PC-3 (cell line): Measurements from ENCODE around the gene FAM25A. TPM values are rescaled to one million over a fixed set of nuclear protein-coding genes. Genes with fewer than 3 reads are reported as not detected.

Experiments used
- ATAC-seq: fragments of 200-7000 bp; cut with Tn5 transposase; 2 replicates; pipeline ENCODE4 v1.9.1; 2020; ENCODE audit warnings: mild to moderate bottlenecking, moderate library complexity
- BruUV-seq: library from RNA; stranded (reverse); fragments of 400-500 nt; replicated peaks from 2 replicates; lab custom pipeline; 2021; lab: Mats Ljungman, UMichigan
- CTCF ChIA-PET: fragments of 300-600 bp; sonication (Branson Sonifier 250); formaldehyde crosslinking; loops from one replicate; lab custom pipeline; 2022; ENCODE audit warnings: antibody characterized with exemption; lab: Charles Lee
- POLR2A ChIA-PET: fragments of 300-600 bp; sonication (Branson Sonifier 250); formaldehyde crosslinking; loops from one replicate; lab custom pipeline; 2022; ENCODE audit warnings: antibody characterized with exemption; ENCODE audit not compliant: unreplicated experiment; lab: Charles Lee
- DNase-seq: peaks from one replicate; pipeline ENCODE4 v3.0.0-alpha.2; 2015
- H2AFZ ChIP-seq: fragments of 300-600 bp; sonication (generic); 2 replicates; pipeline ENCODE4 v1.6.0; 2016; ENCODE audit warnings: antibody characterized with exemption, low read length
- H3F3A ChIP-seq: fragments of 300-600 bp; sonication (generic); one replicate; pipeline ENCODE4 v1.6.0; 2017; ENCODE audit warnings: antibody characterized with exemption, low read length, control low read depth, mild to moderate bottlenecking; ENCODE audit not compliant: unreplicated experiment
- H3K27ac ChIP-seq: fragments of 300-600 bp; sonication (generic); 2 replicates; pipeline ENCODE4 v1.5.1; 2016; ENCODE audit warnings: mild to moderate bottlenecking, low read length
- H3K27me3 ChIP-seq: fragments of 300-600 bp; sonication (generic); 2 replicates; pipeline ENCODE4 v1.6.1; 2016; ENCODE audit warnings: low read length, mixed read lengths
- H3K36me3 ChIP-seq: fragments of 300-600 bp; sonication (generic); 2 replicates; pipeline ENCODE4 v1.6.1; 2016; ENCODE audit warnings: low read depth, mixed run types, low read length, mixed read lengths
- H3K4me1 ChIP-seq: fragments of 300-600 bp; sonication (generic); 2 replicates; pipeline ENCODE4 v1.5.1; 2016; ENCODE audit warnings: low read length; ENCODE audit not compliant: insufficient read depth
- H3K4me2 ChIP-seq: fragments of 300-600 bp; sonication (generic); 2 replicates; pipeline ENCODE4 v1.6.0; 2016; ENCODE audit warnings: low read length
- H3K4me3 ChIP-seq: fragments of 300-600 bp; sonication (generic); 2 replicates; pipeline ENCODE4 v1.5.1; 2016; ENCODE audit warnings: mild to moderate bottlenecking, low read length, mixed read lengths
- H3K79me2 ChIP-seq: fragments of 300-600 bp; sonication (generic); 2 replicates; pipeline ENCODE4 v1.6.1; 2017; ENCODE audit warnings: low read length, mixed read lengths
- H3K9ac ChIP-seq: fragments of 300-600 bp; sonication (generic); 2 replicates; pipeline ENCODE4 v1.6.0; 2016; ENCODE audit warnings: mild to moderate bottlenecking, low read length
- H3K9me2 ChIP-seq: fragments of 300-600 bp; sonication (generic); replicated peaks from 2 replicates; pipeline ENCODE4 v1.6.1; 2016; ENCODE audit warnings: mixed run types, low read length, mixed read lengths
- H3K9me3 ChIP-seq: fragments of 300-600 bp; sonication (generic); 2 replicates; pipeline ENCODE4 v1.6.1; 2016; ENCODE audit warnings: low read length, mixed read lengths
- H4K20me1 ChIP-seq: fragments of 300-600 bp; sonication (generic); 2 replicates; pipeline ENCODE4 v1.6.1; 2016; ENCODE audit warnings: low read length, mixed read lengths
- EZH2 ChIP-seq: fragments of 300-600 bp; sonication (generic); IDR thresholded peaks from one replicate; pipeline ENCODE4 v1.6.1; 2017; ENCODE audit warnings: antibody characterized with exemption, mild to moderate bottlenecking, low read length; ENCODE audit not compliant: unreplicated experiment
- EZH2phosphoT487 ChIP-seq: fragments of 300-600 bp; sonication (generic); IDR thresholded peaks from 2 replicates; pipeline ENCODE4 v1.6.1; 2018; ENCODE audit warnings: mild to moderate bottlenecking, antibody characterized with exemption, low read length, borderline replicate concordance
- intact Hi-C: fragments of 100-400 bp; cut with micrococcal nuclease; formaldehyde crosslinking; loops from 2 replicates; pipeline ENCODE4 v1.9.0; 2023
- total RNA-seq: library from RNA; depleted of rRNA; stranded (reverse); fragments of >200 nt; gene quantifications from 2 replicates; pipeline ENCODE4 v1.2.3, GENCODE V29; 2014
- TF ChIP-seq, protein P1 (sequence below): fragments of 300-600 bp; sonication (generic); conservative IDR thresholded peaks from 2 replicates; pipeline ENCODE4 v1.5.1; 2017; ENCODE audit warnings: antibody characterized with exemption, low read depth, mild to moderate bottlenecking, low read length

Gene FAM25A
- total RNA-seq, 1 experiment from 2014 or later: 11.4 TPM

DNA sequence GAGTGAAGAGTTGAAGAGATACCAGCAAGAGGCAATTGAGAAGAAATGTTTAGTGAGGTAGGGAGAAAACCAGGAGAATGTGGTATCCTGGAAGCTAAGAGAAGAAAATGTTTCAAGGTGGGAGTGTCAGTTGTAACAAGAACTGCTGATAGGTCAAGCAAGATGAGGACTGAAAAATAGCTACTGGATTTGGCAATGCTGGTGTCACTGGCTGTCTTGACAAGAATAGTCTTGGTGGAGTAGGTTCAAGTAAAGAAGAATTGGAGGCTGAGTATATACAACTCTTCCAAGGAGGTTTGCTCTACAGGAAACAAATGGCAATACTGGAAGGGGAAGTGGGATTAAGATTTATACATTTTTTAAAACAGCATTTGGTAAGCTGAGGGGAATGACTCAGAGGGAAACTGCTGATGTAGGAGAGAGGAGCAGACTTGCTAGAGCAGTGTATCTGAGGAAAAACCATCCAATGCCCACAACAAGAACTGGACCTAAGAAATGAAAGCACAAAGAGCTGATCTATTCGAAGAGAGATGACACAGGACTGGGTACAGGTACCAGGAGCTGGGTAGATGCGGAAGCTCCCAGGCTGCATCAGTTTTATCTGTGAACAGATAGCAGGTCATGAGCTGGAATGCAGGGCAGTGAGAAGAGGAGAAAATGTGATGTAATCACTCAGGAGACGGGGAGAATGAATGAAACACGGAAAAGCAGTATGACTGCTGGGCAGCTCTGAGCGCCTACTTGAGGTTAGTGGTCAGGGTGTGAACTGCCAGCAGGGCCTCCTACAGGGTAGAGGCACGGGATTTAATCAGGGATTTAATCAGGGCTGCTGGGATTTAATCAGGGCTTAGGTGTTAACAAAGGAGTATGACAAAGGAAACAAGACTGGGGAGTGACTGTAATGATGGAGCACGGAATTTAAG, 34.5 kb downstream of the FAM25A start:
- H3K4me2 ChIP-seq: no peak overlapping the region
- BruUV-seq: no TSS peak
- no peak overlapping the region for H2AFZ ChIP-seq
- peaks cover 16% of the 10 kb centered on the region; the same call in 1 of the 2 replicates for H3K36me3 ChIP-seq
- H3K79me2 ChIP-seq: no peaks in the 10 kb centered on the region
- H3K4me1 ChIP-seq: no peaks in the 10 kb centered on the region
- H4K20me1 ChIP-seq: no peaks in the 10 kb centered on the region
- H3K9ac ChIP-seq: no peak overlapping the region
- ChIA-PET CTCF (interaction anchor here (0.8 kb wide), 1 partner anchor 85 kb away, joined by 3 read pairs; no protein-coding TSS in a partner anchor), POLR2A (no interaction called here)
- H3F3A ChIP-seq: no peaks in the 10 kb centered on the region
- no peak overlapping the region for H3K4me3 ChIP-seq
- ATAC-seq: no peak
- no peaks in the 10 kb centered on the region for H3K9me3 ChIP-seq
- DNase-seq: no peak
- no peaks in the 10 kb centered on the region for H3K27me3 ChIP-seq
- TF ChIP-seq EZH2phosphoT487: no peak
- TF ChIP-seq, protein P1, sequence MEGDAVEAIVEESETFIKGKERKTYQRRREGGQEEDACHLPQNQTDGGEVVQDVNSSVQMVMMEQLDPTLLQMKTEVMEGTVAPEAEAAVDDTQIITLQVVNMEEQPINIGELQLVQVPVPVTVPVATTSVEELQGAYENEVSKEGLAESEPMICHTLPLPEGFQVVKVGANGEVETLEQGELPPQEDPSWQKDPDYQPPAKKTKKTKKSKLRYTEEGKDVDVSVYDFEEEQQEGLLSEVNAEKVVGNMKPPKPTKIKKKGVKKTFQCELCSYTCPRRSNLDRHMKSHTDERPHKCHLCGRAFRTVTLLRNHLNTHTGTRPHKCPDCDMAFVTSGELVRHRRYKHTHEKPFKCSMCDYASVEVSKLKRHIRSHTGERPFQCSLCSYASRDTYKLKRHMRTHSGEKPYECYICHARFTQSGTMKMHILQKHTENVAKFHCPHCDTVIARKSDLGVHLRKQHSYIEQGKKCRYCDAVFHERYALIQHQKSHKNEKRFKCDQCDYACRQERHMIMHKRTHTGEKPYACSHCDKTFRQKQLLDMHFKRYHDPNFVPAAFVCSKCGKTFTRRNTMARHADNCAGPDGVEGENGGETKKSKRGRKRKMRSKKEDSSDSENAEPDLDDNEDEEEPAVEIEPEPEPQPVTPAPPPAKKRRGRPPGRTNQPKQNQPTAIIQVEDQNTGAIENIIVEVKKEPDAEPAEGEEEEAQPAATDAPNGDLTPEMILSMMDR: no peak
- no peak for TF ChIP-seq EZH2
- no peaks in the 10 kb centered on the region for H3K9me2 ChIP-seq
- H3K27ac ChIP-seq: no peak overlapping the region
- intact Hi-C loops: no loop called here

DNA sequence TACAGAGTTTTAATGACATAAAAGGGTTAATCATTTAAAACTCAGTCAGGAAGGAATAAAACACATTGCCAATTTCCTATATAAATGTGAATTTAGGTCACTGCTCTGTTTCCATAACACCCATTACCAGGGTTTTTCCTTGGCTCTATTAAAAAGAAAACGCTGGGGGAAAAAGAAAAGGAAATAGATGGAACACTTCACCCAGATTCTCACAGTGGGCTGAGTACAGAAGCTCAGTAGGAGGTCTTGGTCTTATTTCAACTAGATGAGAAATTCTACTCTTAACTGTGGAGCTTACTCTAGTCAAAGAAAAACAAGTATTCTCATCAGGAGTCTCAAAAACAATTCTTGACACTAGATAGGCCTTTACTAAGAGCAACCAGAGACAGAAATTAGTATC, 38.1 kb downstream of the FAM25A start:
- Histone ChIP-seq H3K4me2 (no peak overlapping the region), H3K27ac (no peak overlapping the region), H3K27me3 (no peaks in the 10 kb centered on the region), H2AFZ (no peak overlapping the region), H4K20me1 (no peaks in the 10 kb centered on the region), H3F3A (no peaks in the 10 kb centered on the region), H3K4me1 (no peaks in the 10 kb centered on the region), H3K4me3 (no peak overlapping the region), H3K36me3 (peaks cover 18% of the 10 kb centered on the region; the same call in 1 of the 2 replicates), H3K9ac (no peak overlapping the region), H3K79me2 (no peaks in the 10 kb centered on the region), H3K9me2 (no peaks in the 10 kb centered on the region), H3K9me3 (no peaks in the 10 kb centered on the region)
- no TSS peak for BruUV-seq
- CTCF ChIA-PET: no interaction called here
- no peak for ATAC-seq
- DNase-seq: no peak
- TF ChIP-seq EZH2phosphoT487: no peak
- TF ChIP-seq, protein P1: no peak
- no peak for TF ChIP-seq EZH2
- POLR2A ChIA-PET: no interaction called here
- intact Hi-C loops: no loop called here

DNA sequence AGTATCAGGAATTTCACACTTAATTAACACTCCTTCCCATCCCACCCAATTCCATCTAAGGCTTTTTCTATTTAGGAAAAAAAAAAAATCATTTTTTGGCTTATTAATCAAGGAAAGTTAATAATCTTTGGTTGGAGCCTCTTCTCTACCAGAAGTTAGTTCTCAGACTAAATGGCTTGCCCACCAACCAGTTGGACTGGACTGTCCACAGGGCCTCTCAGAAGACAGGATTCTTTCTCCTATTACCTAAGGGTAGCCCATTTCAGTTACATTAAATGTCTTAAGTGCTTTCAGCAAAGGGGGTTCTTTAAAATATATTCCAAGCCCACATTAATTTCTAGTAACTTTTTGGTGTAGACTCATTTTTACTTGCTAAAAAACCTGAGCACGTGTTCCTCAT, 39.3 kb downstream of the FAM25A start:
- Histone ChIP-seq H4K20me1 (no peaks in the 10 kb centered on the region), H3F3A (no peaks in the 10 kb centered on the region), H2AFZ (no peak overlapping the region), H3K27ac (no peak overlapping the region), H3K4me2 (no peak overlapping the region), H3K4me1 (no peaks in the 10 kb centered on the region), H3K9me3 (no peaks in the 10 kb centered on the region), H3K9ac (no peak overlapping the region), H3K4me3 (no peak overlapping the region), H3K9me2 (no peaks in the 10 kb centered on the region), H3K36me3 (peaks cover 14% of the 10 kb centered on the region; the same call in 1 of the 2 replicates), H3K27me3 (no peaks in the 10 kb centered on the region), H3K79me2 (no peaks in the 10 kb centered on the region)
- no TSS peak for BruUV-seq
- DNase-seq (no peak), ATAC-seq (no peak)
- intact Hi-C loops: no loop called here
- ChIA-PET CTCF (no interaction called here), POLR2A (no interaction called here)
- TF ChIP-seq, protein P1: no peak
- TF ChIP-seq EZH2 (no peak), EZH2phosphoT487 (no peak)
